ENCODE measurements around the gene CLCNKB. TPM values are rescaled to one million over a fixed set of nuclear protein-coding genes. Genes with fewer than 3 reads are reported as not detected.

CLCNKB gene
- total RNA-seq, 1 donor from 2014 or later, result not detected

DNA sequence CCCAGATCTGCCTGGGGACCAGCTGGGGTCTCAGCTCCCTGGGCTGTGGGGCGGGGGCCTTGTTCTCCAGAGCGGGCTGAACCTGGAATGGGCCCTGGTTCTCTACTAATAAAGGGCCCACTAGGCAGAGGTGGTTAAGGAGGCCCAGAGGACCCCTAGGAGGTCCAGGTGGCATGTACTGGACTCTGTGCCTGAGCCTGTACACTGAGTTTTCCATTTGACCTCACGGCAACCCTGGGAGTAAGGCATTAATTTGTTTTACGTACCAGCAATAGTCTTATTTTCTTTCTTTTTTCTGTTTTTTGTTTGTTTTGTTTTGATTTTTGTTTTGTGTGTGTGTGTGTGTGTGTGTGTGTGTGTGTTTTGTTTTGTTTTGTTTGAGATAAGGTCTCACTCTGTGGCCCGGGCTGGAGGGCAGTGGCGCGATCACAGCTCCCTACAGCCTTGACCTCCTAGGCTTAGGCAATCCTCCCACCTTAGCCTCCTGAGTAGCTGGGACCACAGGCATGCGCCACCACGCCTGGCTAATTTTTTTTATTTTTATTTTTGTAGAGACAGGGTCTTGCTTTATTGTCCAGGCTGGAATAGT is 49.4 kb downstream of the CLCNKB start:
- no peak for DNase-seq (ENCODE audit: extremely low spot score in 2 of 2)
- Histone ChIP-seq H3K4me1 (peaks cover 13% of the 10 kb centered on the region), H3K27me3 (no peaks in the 10 kb centered on the region), H3K9me3 (no peaks in the 10 kb centered on the region), H3K4me3 (no peak overlapping the region), H3K36me3 (no peaks in the 10 kb centered on the region), H3K27ac (no peak overlapping the region)
- TF ChIP-seq POLR2AphosphoS5 (IDR thresholded peaks at IDR 0.05; ENCODE audit: insufficient read depth in 1 of 2, low read depth in 1 of 2) (no peak), CTCF (IDR thresholded peaks at IDR 0.05) (no peak), POLR2A (IDR thresholded peaks at IDR 0.05) (no peak)
- intact Hi-C loops (cut with DNase I), result no loop called here

GRCh38 chr1:16093611-16094010 is 50.0 kb downstream of the CLCNKB start:
- Histone ChIP-seq H3K4me1 (peaks cover 8% of the 10 kb centered on the region), H3K4me3 (no peak overlapping the region), H3K27ac (no peak overlapping the region), H3K27me3 (no peaks in the 10 kb centered on the region), H3K9me3 (no peaks in the 10 kb centered on the region), H3K36me3 (no peaks in the 10 kb centered on the region)
- no peak for DNase-seq (ENCODE audit: extremely low spot score in 2 of 2)
- intact Hi-C loops (cut with DNase I), result no loop called here
- no peak for TF ChIP-seq CTCF (IDR thresholded peaks at IDR 0.05)

DNA sequence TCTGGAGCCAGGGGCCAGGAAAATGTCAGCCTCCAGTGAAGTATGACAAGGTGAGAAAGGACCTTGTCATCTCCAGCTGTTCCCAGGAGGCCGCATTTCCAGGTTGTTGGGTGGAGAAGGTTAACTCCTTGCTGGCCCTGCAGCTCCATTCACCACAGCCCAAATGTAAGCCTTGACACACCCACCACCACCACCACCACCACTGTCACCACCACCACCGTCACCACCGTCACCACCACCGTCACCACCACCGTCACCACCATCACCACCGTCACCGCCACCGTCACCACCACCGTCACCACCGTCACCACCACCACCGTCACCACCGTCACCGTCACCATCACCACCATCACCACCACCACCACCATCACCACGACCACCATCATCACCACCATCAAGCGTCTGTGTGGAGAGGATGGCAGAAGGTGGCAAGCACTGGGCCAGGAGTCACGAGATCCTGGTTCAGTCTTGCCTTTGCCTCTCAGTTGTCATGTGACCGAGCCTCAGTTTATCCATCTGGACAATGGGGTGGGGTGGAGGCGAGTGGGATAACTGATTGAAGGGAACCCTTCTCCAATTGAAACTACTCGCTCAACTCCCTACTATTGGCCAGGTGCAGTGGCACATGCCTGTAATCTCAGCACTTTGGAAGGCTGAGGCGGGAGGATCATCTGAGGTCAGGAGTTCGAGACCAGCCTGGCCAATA is 51.0 kb downstream of the CLCNKB start:
- Histone ChIP-seq H3K9me3 (no peaks in the 10 kb centered on the region), H3K36me3 (no peaks in the 10 kb centered on the region), H3K4me3 (no peak overlapping the region), H3K4me1 (peaks cover 8% of the 10 kb centered on the region), H3K27me3 (no peaks in the 10 kb centered on the region), H3K27ac (no peak overlapping the region)
- TF ChIP-seq POLR2A (IDR thresholded peaks at IDR 0.05) (no peak), POLR2AphosphoS5 (IDR thresholded peaks at IDR 0.05; ENCODE audit: insufficient read depth in 1 of 2, low read depth in 1 of 2) (no peak), CTCF (IDR thresholded peaks at IDR 0.05) (no peak)
- intact Hi-C loops (cut with DNase I), result no loop called here
- DNase-seq (ENCODE audit: extremely low spot score in 2 of 2), result no peak

- Histone ChIP-seq H3K9me3 (no peaks in the 10 kb centered on the region), H3K27me3 (no peaks in the 10 kb centered on the region), H3K4me3 (no peak overlapping the region), H3K36me3 (no peaks in the 10 kb centered on the region), H3K27ac (no peak overlapping the region), H3K4me1 (peaks cover 8% of the 10 kb centered on the region)
- TF ChIP-seq CTCF (IDR thresholded peaks at IDR 0.05), result no peak
- TF ChIP-seq POLR2A (IDR thresholded peaks at IDR 0.05), result no peak
- no peak for TF ChIP-seq POLR2AphosphoS5 (IDR thresholded peaks at IDR 0.05; ENCODE audit: insufficient read depth in 1 of 2, low read depth in 1 of 2)
- no peak for DNase-seq (ENCODE audit: extremely low spot score in 2 of 2)
- intact Hi-C loops (cut with DNase I), result no loop called here
Observed at GRCh38 chr1:16095447-16095846, 51.9 kb downstream of the CLCNKB start.

DNA sequence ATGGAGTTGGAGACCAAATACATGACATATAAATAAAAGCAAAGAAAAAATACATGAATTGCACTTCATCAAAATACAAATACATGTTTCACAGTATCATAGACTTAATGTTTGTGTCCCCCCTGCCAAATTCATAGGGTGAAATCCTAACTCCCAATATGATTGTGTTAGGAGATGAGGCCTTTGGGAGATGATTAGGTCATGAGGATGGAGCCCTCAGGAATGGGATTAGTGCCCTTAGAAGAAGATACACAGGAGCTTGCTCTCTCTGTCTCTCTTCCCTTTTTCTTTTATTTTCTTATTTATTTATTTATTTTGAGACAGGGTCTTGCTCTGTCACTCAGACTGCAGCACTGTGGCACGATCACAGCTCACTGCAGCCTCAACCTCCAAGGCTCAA is 55.8 kb downstream of the CLCNKB start:
- intact Hi-C loops (cut with DNase I), result no loop called here
- Histone ChIP-seq H3K4me1 (no peaks in the 10 kb centered on the region), H3K27me3 (no peaks in the 10 kb centered on the region), H3K4me3 (no peak overlapping the region), H3K27ac (no peak overlapping the region), H3K9me3 (no peaks in the 10 kb centered on the region), H3K36me3 (no peaks in the 10 kb centered on the region)
- TF ChIP-seq CTCF (IDR thresholded peaks at IDR 0.05), result no peak
- TF ChIP-seq POLR2A (IDR thresholded peaks at IDR 0.05), result no peak
- TF ChIP-seq POLR2AphosphoS5 (IDR thresholded peaks at IDR 0.05; ENCODE audit: insufficient read depth in 1 of 2, low read depth in 1 of 2), result no peak
- no peak for DNase-seq (ENCODE audit: extremely low spot score in 2 of 2)

Measured in vagina (tissue), 2 donors.